Left lung (tissue), 10 donors: ENCODE measurements around the gene LRRC10B. TPM values are rescaled to one million over a fixed set of nuclear protein-coding genes. Genes with fewer than 3 reads are reported as not detected.

Experiments
- ATAC-seq: fragments of 200-7000 bp; cut with Tn5 transposase; one replicate; pipeline ENCODE4 v1.9.1; 2020; ENCODE audit warnings: moderate library complexity
- DNase-seq, 4 donors: peaks; one replicate each; pipeline ENCODE4 v3.0.0-alpha.2; 2013 to 2020
- H3K27ac ChIP-seq, 2 donors: fragments of 200-600 bp; sonication (generic) in 1 of 2; one replicate each; pipeline versions ENCODE4 v1.5.0 to v1.8.0; 2020 to 2021
- H3K27me3 ChIP-seq, 2 donors: fragments of 200-600 bp; sonication (generic) in 1 of 2; one replicate each; pipeline versions ENCODE4 v1.5.0 to v1.8.0; 2020 to 2021
- H3K36me3 ChIP-seq, 2 donors: fragments of 200-600 bp; sonication (generic) in 1 of 2; one replicate each; pipeline versions ENCODE4 v1.5.0 to v1.8.0; 2020 to 2021
- H3K4me1 ChIP-seq, 2 donors: fragments of 200-600 bp; one replicate each; pipeline ENCODE4 v1.8.0; 2021
- H3K4me3 ChIP-seq, 2 donors: fragments of 200-600 bp; sonication (generic) in 1 of 2; one replicate each; pipeline versions ENCODE4 v1.5.0 to v1.8.0; 2020 to 2021; ENCODE audit warnings: mild to moderate bottlenecking in 1 of 2
- H3K9me3 ChIP-seq, 2 donors: fragments of 200-600 bp; sonication (generic) in 1 of 2; one replicate each; pipeline versions ENCODE4 v1.5.0 to v1.8.0; 2020 to 2021
- CTCF ChIP-seq, 2 donors: fragments of 200-600 bp; sonication (generic) in 1 of 2; IDR thresholded peaks; one replicate each; pipeline versions ENCODE4 v1.5.0 to v1.8.0; 2021; ENCODE audit warnings: antibody characterized with exemption in 2 of 2
- intact Hi-C, 2 donors: fragments of 100-400 bp; cut with DNase I; formaldehyde crosslinking; loops; one replicate each; pipeline versions ENCODE4 v1.11.2 to v1.14.2; 2022
- polyA plus RNA-seq, 6 donors: library from polyadenylated mRNA; unstranded; fragments of 120-200 nt; gene quantifications; one replicate each; pipeline ENCODE4 v1.2.1, GENCODE V29; 2013; ENCODE audit not compliant: insufficient read length in 6 of 6
- total RNA-seq, 2 donors: library from RNA; stranded (reverse); fragmentation: NEBNext Ultra II Directional; extraction: Animal tissue kit (Norgen Biotek cat#: 25700); gene quantifications; one replicate each; pipeline ENCODE4 v1.2.1, GENCODE V29; 2021
- donor health status: DM: no; HTN: yes; CAD: no.
- donor health status: DM: no; HTN: no; CAD: no.

The LRRC10B gene
- total and polyA plus RNA-seq, 8 donors = 0.29 to 5.5 (median 1.9) TPM

GRCh38 chr11:61486011-61486620 is 22.4 kb upstream of the LRRC10B start:
- H3K4me3 ChIP-seq = no peak overlapping the region
- peaks cover 0 to 17% of the 10 kb centered on the region in 2 donors for H3K27me3 ChIP-seq
- intact Hi-C loops = no loop called here
- H3K9me3 ChIP-seq = no peaks in the 10 kb centered on the region
- H3K4me1 ChIP-seq = peaks cover 5 to 7% of the 10 kb centered on the region in 2 donors
- H3K27ac ChIP-seq = no peak overlapping the region
- no peak for ATAC-seq
- no peaks in the 10 kb centered on the region for H3K36me3 ChIP-seq
- DNase-seq = no peak
- TF ChIP-seq CTCF (IDR thresholded peaks at IDR 0.05) = no peak

DNA sequence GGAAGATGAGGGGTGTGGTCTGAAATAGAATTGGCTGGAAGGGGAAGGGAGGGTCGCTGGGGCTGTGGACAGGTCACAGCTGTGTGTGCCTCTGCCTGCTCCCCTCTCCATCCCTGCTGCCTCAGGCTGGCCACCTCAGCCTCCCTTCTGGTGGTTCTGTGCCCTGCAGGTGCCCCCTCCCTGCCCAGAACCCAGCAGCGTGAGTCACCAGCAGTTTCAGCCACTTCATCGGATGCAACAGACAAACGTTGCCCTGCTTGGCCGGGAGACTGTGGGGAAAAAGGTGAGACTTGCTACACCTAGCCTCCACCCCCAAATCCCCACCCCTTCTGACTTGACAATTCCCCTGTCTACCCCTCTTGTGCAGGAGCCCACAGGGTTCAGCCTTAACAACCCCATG is 21.8 kb upstream of the LRRC10B start:
- Histone ChIP-seq H3K27ac (no peak overlapping the region), H3K9me3 (no peaks in the 10 kb centered on the region), H3K4me3 (no peak overlapping the region), H3K36me3 (no peaks in the 10 kb centered on the region), H3K27me3 (peaks cover 0 to 11% of the 10 kb centered on the region in 2 donors), H3K4me1 (peaks cover 5 to 7% of the 10 kb centered on the region in 2 donors)
- DNase-seq (no peak), ATAC-seq (no peak)
- intact Hi-C loops = no loop called here
- TF ChIP-seq CTCF (IDR thresholded peaks at IDR 0.05) = no peak

DNA sequence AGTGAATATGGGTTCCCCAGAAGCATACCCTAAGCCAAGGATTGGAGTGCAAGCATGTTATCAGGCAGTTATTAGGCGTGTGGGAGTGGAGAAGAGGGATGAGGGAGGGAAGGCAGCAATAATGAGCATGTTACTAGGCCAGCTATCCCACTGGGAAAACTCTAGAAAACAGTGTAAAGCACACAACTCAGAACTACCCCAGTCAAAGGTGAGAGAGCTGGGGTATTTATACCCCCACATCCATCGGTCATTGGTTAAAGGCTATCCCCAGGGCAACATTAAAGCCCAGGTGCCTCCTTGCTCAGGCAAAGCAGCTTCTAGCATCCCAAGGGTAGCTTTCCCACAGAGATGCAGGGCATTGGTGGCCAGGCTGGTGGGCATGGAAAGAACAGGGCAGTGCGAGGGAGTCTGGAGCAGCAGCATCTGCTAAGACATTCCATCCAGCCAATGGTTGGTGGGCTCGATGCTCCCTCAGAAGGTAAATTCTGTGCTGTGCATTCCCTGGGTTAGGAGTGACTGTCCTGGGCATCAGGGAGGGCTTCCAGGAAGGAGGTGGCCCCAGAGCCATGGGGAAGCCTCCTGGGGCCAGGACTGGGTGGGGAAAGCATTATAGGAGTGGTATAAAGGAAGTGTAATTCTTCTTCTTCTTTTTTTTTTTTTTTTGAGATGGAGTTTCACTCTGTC is 21.1 kb upstream of the LRRC10B start:
- ATAC-seq = no peak
- intact Hi-C loops = no loop called here
- no peak overlapping the region for H3K4me3 ChIP-seq
- H3K4me1 ChIP-seq = peaks cover 5 to 7% of the 10 kb centered on the region in 2 donors
- H3K9me3 ChIP-seq = no peaks in the 10 kb centered on the region
- TF ChIP-seq CTCF (IDR thresholded peaks at IDR 0.05) = no peak
- DNase-seq = no peak
- H3K27ac ChIP-seq = no peak overlapping the region
- H3K27me3 ChIP-seq = peaks cover 0 to 3% of the 10 kb centered on the region in 2 donors
- H3K36me3 ChIP-seq = no peaks in the 10 kb centered on the region

- no peaks in the 10 kb centered on the region for H3K27me3 ChIP-seq
- no peaks in the 10 kb centered on the region for H3K9me3 ChIP-seq
- intact Hi-C loops = no loop called here
- DNase-seq = peak in 1 of 4 donors; percentile 48
- TF ChIP-seq CTCF (IDR thresholded peaks at IDR 0.05) = no peak
- H3K4me3 ChIP-seq = no peak overlapping the region
- H3K4me1 ChIP-seq = peaks cover 5 to 7% of the 10 kb centered on the region in 2 donors
- peak; percentile 60 for ATAC-seq
- H3K36me3 ChIP-seq = no peaks in the 10 kb centered on the region
- H3K27ac ChIP-seq = no peak overlapping the region
Measured at GRCh38 chr11:61488651-61489291, 19.8 kb upstream of the LRRC10B start.
